HS-27A (cell line): ENCODE measurements around the gene OR13C4.
"Not testable (repeated sequence)": the region's sequence is repeated elsewhere in the genome, so short reads cannot be mapped to it uniquely, and the experiment has no call there.

Experiments used
- DNase-seq: peaks from one replicate; pipeline ENCODE4 v3.0.0-alpha.2; 2012; ENCODE audit warnings: low read depth, missing footprints

Gene OR13C4

DNA sequence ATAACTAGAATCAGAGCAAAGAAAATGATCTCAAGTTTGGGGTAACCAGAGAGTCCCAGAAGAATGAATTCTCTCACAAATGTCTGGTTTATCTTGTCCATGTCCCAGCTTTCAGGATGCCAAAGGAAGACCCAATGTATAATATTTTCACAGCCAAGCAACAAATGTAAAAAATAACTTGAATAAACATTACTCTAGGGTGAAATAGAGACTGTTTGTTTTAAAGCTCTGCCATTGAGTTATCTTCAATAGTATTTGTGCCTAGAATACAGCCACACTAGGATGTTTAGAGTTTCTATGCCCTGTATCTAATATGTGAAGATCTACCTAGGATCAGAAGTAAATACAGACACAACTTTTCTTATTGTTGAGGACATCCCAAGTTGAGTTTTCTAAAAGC, at the start of gene OR13C4:
Gene OR13C4, minus strand, starts transcription at position 101 of the 400 bp plus-strand sequence. Its CDS starts 0 bp downstream, at position 101.
- no peak for DNase-seq

DNA sequence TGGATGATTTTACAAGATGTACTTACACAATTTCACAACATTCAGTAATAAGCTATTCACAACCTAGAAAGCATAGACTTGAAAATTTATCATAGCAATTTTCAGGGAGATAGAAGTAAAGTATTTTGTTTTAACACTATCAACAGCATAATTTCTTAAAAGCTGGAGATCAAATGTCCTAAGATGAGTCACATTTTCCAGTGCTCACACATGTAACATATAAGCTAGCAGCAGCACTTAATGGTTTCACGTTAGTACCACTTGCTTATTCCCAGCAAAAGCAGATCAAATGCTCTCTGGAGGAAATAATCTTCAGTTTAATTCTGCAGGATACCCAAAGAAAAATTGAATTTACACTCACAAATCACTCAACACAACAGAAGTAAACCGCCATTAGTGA, 48.4 kb upstream of the OR13C4 start:
- no peak for DNase-seq

DNA sequence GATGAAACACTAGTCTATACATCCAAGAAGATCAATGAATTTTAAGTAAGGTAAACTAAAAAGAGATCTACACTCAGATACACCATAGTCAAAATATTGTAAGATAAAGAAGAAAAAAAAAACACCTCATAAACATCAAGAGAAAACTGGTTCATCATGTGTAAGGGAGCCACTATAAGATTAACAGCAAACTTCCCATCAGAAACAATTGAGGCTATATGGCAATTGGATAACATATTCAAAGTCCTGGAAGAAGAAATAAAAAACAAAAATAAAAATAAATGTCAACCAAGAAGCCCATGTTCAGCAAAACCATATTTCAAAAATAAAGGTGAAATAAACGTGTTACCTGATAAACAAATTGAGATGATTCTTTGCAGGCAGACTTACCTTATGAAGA, 45.6 kb upstream of the OR13C4 start:
- no peak for DNase-seq

DNA sequence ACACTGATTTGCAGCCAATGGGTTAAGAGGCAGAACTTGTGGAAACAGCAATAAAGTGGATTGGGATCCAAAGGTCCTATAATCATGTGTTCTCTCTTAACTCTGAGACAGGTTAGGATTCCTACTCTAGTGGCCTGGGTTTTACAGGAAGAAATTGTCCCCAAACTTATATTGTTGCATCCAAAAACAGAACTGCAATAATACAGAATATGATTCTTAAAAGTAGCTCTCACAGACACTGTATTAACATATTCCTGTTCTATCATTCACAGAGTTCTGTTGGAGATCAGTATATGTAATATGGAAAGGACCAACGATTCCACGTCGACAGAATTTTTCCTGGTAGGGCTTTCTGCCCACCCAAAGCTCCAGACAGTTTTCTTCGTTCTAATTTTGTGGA, 41.9 kb upstream of the OR13C4 start, which contains the start of gene OR13C8:
Gene OR13C8, plus strand, starts transcription at position 301 of the 400 bp plus-strand sequence. Its CDS starts 0 bp downstream, at position 301.
- DNase-seq = no peak

DNA sequence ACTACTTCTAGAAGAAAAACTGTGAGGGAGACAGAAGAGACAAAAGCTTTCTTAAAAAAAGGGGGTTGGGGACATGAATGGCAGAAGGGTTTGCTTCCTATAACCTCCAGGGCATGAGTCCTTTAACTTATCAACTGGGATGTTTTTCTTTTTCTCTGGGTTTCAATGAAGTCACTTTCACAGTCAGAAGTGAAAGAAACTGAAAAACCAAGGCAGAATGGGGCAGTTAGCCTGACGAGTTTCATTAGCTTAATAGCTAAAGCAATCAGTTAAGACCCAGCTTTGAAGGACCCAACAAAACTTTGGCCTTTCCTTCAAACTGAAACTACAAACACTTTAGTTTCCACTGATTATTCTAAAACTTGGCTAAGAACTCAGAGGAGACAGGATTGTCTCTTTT, 37.3 kb upstream of the OR13C4 start:
- no peak for DNase-seq

DNA sequence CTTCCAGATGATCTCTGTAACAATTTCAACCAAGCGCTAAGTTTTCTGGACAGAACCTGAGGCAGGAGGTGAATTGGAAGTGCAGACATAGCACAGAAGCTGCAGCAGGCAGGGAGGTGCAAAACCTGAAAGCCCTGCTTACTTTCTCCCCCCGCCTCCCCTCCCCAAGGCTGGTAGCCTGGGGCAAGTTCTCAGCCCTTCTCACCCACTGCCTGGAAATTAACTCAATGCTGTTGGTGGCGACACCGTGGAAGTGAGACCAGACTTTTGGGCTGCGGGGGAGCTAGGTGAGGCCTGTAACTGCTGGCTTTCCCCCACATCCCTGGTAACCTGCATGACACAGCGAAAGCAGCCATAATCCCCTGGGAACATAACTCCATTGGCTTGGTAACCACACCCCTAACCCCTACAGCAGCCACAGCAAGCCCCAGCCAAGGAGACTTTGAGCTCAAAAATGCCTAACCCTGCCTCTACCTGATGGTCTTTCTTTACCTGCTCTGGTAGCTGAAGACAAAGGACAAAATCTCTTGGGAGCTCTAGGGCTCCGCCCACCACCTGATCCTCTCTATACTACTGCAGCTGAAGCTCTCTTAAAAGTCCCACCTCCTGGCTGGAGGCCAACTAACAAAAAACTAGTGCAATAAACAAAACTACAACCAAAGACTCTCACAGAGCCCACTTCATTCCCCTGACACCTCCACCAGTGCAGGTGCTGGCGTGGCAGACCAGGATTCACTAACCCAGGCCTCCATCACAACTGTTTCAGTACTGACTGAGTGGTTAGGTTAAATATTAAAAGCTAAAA, 30.0 kb upstream of the OR13C4 start:
- no peak for DNase-seq

DNA sequence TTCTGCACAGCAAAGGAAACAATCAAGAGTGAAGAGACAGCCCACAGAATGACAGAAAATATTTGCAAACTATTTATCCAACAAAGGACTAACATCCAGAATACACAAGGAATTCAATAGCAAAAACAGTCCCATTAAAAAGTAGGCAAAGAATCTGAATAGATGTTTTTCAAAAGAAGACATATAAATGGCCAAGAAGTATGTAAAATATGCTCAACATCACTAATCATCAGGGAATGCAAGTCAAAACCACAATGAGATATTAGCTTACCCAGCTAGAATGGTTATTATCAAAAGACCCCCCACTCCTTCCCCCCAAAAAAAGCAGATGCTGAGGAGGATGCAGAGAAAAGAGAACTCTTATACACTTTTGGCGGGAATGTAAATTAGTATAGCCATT, 28.5 kb upstream of the OR13C4 start:
- no peak for DNase-seq

DNA sequence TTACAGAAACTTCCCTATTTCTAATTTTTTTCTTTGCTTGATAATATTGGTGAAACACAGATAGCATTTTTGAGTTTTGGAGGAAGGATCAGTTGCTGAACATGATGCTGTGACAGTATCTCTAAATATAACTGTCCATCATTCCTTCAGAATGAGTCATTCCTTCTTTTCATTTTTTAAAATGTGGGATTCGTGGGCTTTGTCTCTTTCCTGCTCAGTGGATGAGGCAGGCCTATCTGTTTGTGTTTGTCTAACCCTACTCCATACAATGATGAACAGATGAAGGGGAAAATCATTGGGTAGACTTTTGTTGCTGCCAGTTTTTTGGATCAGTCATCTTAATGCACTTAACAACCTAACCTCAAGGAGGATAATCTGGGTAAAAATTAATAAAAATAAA, 26.3 kb upstream of the OR13C4 start:
- DNase-seq = no peak

DNA sequence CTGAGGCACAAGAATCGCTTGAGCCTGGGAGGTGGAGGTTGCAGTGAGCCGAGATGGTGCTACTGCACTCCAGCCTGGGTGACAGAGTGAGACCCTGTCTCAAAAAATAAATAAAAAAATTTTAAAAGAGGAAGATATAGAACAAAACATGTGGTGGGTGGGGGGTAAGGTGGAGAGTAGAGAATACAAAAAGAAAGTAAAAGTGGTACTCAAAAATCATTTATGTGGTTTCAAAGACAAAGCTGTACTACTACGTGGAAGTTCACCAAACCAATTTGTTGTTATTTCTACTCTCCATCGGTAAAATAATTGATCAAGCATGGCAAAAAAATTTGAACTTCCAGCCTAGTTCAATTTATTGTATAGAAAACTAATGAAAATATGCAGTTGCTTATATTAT, 17.6 kb upstream of the OR13C4 start:
- DNase-seq = no peak

DNA sequence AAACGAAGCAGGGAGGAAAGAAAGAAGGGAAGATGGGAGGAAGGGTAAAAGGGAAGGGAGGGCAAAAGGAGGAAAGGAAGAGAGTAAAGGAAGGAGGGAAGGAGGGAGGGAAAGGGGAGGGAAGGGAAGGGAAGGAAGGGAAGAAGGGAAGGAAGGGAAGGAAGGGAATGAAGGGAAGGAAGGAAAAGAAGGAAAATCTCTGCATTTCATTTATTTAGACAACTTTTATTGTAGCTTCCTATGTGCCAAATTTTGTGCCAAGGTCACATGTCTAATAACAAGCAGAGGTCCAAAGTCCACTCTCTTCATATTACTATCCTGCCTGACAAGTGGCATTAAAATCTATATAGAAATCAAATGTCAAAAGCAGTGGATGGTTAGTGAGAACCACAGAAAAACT, 12.3 kb upstream of the OR13C4 start:
- no peak for DNase-seq

DNA sequence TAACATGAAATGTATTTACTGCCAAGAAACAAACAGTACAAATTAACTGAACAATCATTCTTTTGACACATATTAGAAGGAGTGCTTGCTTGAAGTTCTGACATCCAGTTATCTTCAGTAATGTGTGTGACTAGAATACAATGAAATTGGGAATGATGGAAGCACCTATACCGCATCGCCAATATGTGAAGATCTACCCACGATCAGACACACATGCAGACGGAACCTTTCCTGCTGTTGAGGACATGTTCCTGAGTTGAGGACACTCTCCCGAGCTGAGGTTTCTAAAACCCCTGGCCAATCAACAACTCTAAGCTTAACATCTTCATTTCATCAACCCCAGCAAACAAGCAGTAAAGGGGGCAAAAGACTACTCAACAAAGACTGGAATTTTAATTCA, 9.7 kb upstream of the OR13C4 start, which contains the start of gene OR13C3:
Gene OR13C3, minus strand, starts transcription at position 101 of the 400 bp plus-strand sequence. CDS start 133 bp downstream, outside the sequence.
- no peak for DNase-seq

DNA sequence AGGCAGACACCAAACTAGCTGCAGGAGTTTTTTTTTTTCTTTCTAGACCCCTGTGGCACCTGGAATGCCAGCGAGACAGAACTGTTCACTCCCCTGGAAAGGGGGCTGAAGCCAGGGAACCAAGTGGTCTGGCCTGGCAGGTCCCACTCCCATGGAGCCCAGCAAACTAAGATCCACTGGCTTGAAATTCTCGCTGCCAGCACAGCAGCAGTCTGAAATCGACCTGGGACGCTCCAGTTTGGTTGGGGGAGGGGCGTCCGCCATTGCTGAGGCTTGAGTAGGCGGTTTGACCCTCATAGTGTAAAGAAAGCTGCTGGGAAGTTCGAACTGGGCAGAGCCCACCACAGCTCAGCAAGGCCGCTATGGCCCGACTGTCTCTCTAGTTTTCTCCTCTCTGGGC, 6.8 kb downstream of the OR13C4 start:
- not testable (repeated sequence) for DNase-seq

DNA sequence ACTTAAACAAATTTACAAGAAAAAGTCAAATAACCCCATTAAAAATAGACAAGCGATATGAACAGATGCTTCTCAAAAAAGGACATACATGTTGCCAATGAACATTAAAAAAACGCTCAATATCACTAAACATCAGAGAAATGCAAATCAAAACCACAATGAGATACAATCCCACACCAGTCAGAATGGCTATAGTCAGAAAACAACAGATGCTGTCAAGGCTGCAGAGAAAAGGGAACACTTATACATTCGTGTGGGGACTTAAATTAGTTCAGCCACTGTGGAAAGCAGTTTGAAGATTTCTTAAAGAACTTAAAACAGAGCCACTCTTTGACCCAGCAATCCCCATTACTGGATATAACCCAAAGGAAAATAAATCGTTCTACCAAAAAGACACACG, 12.1 kb downstream of the OR13C4 start:
- no peak for DNase-seq

DNA sequence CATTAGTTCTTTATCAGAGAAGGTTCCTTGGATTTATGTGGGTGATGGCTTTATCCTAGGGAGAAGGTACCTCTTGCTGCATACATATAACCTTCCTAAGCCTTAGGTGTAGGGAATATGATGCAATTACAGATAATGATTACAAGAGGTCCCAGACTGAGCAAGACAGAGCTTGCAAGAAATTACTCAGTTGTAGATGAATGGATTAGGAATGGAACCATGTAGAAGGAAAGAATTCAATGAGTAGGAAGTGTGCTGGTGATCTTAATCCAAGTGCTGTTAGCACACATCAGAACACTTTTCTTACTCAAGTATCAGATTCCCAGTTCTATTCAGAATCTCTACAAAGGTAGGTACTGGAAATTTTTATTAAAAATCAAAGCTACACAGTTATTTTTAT, 20.4 kb downstream of the OR13C4 start:
- no peak for DNase-seq

DNA sequence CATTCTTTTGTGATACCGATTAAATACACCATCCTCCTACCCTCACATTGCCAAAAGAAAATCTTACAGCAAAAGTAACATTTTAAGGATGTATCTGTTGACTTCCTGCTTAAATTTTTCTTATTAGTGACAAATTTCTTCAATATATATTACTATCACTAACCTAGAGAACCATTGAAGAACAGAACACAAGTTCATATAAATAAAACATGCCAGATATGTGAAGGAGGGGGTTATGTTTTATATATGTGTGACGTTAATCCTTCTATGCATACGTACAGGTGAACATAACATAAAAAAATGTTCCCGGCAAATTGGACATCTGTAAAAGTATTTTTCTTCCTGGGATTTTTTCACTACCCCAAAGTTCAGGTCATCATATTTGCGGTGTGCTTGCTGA, 23.0 kb downstream of the OR13C4 start, which contains the start of gene OR13F1:
Gene OR13F1, plus strand, starts transcription at position 301 of the 400 bp plus-strand sequence. Its CDS starts 0 bp downstream, at position 301.
- DNase-seq = no peak

DNA sequence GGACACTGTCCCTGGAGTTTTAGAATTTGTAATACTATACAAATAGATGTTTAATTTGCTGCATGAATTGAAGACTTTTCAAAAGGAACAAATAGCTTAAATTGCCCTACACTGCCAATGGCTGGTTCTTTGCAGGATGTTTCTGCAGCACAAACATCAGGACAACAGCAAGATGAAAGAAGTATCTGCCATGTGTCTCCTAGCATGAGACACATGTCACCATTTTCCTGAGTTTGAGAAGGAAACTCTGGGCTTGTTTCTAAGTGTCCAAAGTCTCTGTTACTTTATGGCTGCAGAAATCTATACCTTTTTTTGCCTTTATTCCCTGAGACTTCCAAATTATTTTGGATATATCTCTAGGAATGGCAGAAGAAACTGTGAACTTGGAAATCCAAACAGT, 23.6 kb downstream of the OR13C4 start:
- no peak for DNase-seq

DNA sequence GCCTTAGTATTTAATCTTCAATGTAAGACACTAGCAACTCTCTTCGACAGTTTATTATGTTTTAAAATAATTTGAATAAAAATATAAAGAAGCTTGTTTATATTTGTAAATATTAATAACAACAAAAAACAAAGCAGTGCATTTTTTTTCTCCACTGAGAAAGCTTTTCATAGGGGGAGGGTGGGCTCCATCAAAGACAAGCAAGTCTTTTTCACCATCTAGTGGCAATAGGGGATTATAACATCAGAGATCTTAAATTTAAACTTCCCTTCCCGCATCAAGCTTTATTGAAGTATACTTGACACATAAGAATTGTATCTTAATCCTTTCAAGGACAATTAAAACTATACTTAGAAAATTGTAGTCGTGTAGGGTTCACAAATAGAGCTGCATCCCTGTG, 32.2 kb downstream of the OR13C4 start:
- DNase-seq = no peak

DNA sequence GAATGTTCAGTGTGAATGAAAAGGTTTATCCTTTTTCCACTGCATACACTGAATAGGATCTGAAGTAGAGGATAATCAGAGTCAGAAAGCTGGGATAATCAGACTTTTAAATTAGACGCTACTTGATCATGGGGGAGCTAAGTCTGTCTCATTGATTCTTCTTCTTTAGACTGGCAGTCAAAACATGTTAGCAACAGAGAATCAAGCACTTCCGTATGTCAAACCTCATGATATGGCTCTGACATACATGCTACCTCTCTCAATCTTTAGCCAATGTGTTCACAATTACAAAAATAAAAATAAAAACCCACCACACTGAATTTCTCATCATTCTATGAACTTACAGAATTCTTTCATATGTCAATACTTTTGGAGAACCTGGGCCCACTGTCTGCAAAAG, 42.0 kb downstream of the OR13C4 start:
- no peak for DNase-seq

DNA sequence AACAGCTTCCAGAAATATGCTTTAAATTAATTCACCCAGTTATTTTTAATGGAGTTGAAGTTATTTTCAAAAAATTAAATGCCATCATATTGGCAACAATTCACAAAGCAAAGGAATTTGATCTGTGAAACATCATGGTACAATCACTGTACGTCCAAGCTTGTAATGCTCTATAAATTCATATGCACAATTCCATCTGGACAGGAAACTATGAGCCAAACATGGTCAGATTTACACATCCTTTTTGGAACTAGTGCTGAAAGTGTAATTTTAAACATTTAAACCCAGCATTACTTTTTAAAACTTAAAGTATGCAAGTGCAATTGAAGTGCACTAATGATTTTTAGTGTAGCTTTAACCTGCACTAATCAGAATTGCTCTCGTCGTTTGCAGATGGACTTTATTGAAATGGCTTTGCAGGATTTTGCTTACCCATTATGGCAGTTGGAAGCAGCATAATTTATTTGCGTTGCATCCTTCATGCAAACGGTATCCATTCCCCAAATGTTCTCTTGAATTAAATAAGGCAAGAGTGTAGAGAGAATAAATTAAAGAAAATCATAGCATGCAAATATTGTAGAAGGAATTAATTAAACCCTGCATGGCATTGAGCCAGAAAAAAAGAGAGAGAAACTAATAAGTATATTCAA, 44.0 kb downstream of the OR13C4 start:
- DNase-seq = no peak
